ENCODE data around the gene ATXN1. TPM values are rescaled to one million over a fixed set of nuclear protein-coding genes. Genes with fewer than 3 reads are reported as not detected.

The ATXN1 gene
- total and polyA plus RNA-seq, 2 of the 13 experiments (the other 11 are each of a cell fraction or from before 2014, with no cell fraction given) = 20.7 to 39.5 TPM

DNA sequence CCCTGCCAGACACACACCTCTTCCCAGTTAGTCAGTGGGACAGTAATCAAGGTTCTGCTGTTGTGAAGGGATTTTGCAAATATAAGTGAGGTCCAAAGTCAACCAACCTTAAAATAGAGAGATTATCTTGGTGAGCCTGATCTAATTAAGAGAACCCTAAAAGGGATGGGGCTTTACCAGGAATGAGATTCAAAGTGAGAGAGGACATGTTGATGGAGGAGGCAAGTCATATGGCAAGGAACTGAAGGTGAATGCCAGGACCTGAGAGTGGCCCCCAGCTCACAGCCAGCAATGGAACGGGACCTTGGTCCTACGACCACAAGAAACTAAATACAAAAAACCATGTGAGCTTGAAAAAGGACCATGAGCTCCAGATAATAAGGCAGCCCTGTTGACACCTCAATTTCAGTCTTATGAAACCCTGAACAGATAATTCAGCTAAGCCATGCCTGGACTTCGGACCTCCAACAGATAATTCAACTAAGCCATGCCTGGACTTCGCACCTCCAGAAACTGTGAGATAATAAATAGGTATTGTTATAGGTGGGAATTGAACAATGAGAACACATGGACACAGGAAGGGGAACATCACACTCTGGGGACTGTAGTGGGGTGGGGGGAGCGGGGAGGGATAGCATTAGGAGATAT lies 269.5 kb downstream of the ATXN1 start (continued):
- TF ChIP-seq NFKB2 (CRISPR knock-in tag; IDR thresholded peaks at IDR 0.05; ENCODE audit: borderline replicate concordance) = no peak
- no peak for TF ChIP-seq PCBP1 (IDR thresholded peaks at IDR 0.05; ENCODE audit: borderline replicate concordance, low read depth, low read length)
- TF ChIP-seq ZNF557 (CRISPR knock-in tag; IDR thresholded peaks at IDR 0.05) = no peak
- no peak for TF ChIP-seq SIX4 (CRISPR knock-in tag; IDR thresholded peaks at IDR 0.05)
- peak; percentile 26; the same call in 1 of the 2 replicates for TF ChIP-seq ZGPAT (CRISPR knock-in tag; IDR thresholded peaks at IDR 0.05)
- TF ChIP-seq MAFK (conservative IDR thresholded peaks at IDR 0.05 in 1 of 2, IDR thresholded peaks at IDR 0.05 in 1 of 2; ENCODE audit: low read length in 2 of 2) = no peak
- TF ChIP-seq ZC3H4 (CRISPR knock-in tag; IDR thresholded peaks at IDR 0.05; ENCODE audit: borderline replicate concordance) = no peak
- no peak for TF ChIP-seq TRIM22 (IDR thresholded peaks at IDR 0.05)
- no peak for TF ChIP-seq ZFY (CRISPR knock-in tag; IDR thresholded peaks at IDR 0.05)
- no peak for TF ChIP-seq ZBTB7A (CRISPR knock-in tag; IDR thresholded peaks at IDR 0.05)
- no peak for TF ChIP-seq GPBP1L1 (CRISPR knock-in tag; IDR thresholded peaks at IDR 0.05)
- no peak for TF ChIP-seq SRF (IDR thresholded peaks at IDR 0.05; ENCODE audit: low read depth, low read length)
- TF ChIP-seq PHF5A (CRISPR knock-in tag; IDR thresholded peaks at IDR 0.05; ENCODE audit: low read depth, unreplicated experiment) = no peak
- TF ChIP-seq ZNF704 (CRISPR knock-in tag; IDR thresholded peaks at IDR 0.05; ENCODE audit: borderline replicate concordance) = no peak
- no peak for TF ChIP-seq CHD2 (IDR thresholded peaks at IDR 0.05; ENCODE audit: low read depth, low read length)
- 0 out of 2 replicates have a peak, but pooled peaks have one; percentile 18 for TF ChIP-seq FOSL2 (CRISPR knock-in tag; IDR thresholded peaks at IDR 0.05)
- TF ChIP-seq NCOR1 (IDR thresholded peaks at IDR 0.05; ENCODE audit: borderline replicate concordance, low read length) = peak; percentile 90
- no peak for TF ChIP-seq ZNF883 (CRISPR knock-in tag; IDR thresholded peaks at IDR 0.05; ENCODE audit: not compliant biosample characterization)
- no peak for TF ChIP-seq FOXP1 (IDR thresholded peaks at IDR 0.05)
- TF ChIP-seq FOXP1 (CRISPR knock-in tag; IDR thresholded peaks at IDR 0.05) = peak; percentile 57
- TF ChIP-seq ADNP (CRISPR knock-in tag; IDR thresholded peaks at IDR 0.05) = no peak
- TF ChIP-seq THYN1 (CRISPR knock-in tag; IDR thresholded peaks at IDR 0.05; ENCODE audit: borderline replicate concordance, low read depth) = no peak
- no peak for TF ChIP-seq ZFX (CRISPR knock-in tag; IDR thresholded peaks at IDR 0.05; ENCODE audit: low read depth)
- no peak for TF ChIP-seq ATF4 (CRISPR knock-in tag; IDR thresholded peaks at IDR 0.05)
- TF ChIP-seq CEBPB (IDR thresholded peaks at IDR 0.05; ENCODE audit: borderline replicate concordance, low read depth, low read length) = 0 out of 2 replicates have a peak, but pooled peaks have one; percentile 1
